GM19467 (cell line): ENCODE data around the gene MSL1.

Source experiments
- ATAC-seq: cut with Tn5 transposase; IDR thresholded peaks from one replicate; pipeline ENCODE4 v1.9.1; 2021; ENCODE audit warnings: mild to moderate bottlenecking, moderate library complexity; ENCODE audit not compliant: unreplicated experiment

Gene MSL1

GRCh38 chr17:40091691-40092397 lies 29.9 kb upstream of the MSL1 start:
- no peak for ATAC-seq

- no peak for ATAC-seq
Measured at GRCh38 chr17:40092581-40092980, 29.2 kb upstream of the MSL1 start.

- no peak for ATAC-seq
Measured at GRCh38 chr17:40093005-40093579, 28.7 kb upstream of the MSL1 start.

DNA sequence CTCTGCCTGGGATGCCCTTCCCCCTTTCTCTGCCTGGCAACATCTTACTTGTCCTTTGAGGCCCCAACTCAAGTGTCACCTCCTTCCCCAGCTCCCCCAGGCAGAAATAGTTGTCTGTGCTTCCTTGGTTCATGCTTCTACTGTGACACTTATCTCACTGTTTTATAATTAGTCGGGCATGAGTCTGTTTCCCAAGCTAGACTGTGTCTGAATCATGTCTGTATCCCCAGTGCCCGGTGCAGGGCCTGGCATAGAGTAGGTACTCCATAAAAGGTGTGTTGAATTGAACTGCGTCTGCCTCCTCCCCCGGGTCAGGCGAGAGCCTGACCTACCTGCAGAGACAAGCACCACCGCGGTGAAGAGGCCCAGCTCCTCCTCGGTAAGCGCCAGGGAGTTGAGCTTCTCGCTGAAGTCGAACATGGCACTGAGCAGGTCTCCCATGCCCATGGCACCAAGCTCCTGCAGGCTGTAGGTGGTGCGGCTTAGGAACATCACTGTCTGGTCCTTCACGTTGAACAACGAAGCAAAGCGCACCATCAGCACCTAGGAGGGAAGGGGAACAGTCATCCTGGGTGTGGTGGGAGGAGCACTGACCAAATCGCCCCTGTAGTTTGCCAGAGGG lies 28.1 kb upstream of the MSL1 start:
- ATAC-seq, result no peak

GRCh38 chr17:40094874-40095273 lies 26.9 kb upstream of the MSL1 start:
- no peak for ATAC-seq

DNA sequence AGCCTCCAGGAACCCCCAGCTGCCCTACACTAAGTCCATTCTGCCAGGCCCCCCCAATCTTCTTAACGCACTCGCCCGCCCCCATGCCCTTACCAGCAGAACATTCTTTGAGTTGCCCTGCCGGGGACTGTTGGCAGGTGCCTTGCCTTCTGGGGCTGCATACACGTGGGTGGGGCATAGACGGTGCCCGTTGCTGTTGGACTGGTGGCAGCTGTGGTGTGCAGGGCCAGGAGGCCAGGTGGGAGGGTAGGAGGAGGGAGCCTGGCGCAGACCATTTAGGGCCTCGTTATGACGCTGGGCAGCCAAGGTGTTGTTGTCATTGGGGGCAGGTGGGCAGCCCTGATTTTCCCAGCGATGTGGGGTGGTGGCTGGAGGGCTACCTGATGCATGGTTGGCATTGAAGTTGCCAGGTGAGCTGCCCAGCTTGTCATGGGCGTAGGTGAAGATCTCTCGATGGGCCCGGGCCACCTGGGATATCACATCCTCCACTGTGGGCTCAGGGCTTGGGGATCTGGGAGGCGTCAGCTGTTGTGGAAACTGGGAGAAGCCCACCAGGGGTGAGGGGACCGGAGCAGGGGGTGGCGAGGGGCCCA lies 26.3 kb upstream of the MSL1 start:
- no peak for ATAC-seq

- ATAC-seq, result peak; percentile 48
Measured at GRCh38 chr17:40095944-40096791, 25.6 kb upstream of the MSL1 start.

- ATAC-seq, result no peak
Measured at GRCh38 chr17:40097087-40097486, 24.7 kb upstream of the MSL1 start.

- ATAC-seq, result no peak
Measured at GRCh38 chr17:40097931-40098845, 23.6 kb upstream of the MSL1 start.

DNA sequence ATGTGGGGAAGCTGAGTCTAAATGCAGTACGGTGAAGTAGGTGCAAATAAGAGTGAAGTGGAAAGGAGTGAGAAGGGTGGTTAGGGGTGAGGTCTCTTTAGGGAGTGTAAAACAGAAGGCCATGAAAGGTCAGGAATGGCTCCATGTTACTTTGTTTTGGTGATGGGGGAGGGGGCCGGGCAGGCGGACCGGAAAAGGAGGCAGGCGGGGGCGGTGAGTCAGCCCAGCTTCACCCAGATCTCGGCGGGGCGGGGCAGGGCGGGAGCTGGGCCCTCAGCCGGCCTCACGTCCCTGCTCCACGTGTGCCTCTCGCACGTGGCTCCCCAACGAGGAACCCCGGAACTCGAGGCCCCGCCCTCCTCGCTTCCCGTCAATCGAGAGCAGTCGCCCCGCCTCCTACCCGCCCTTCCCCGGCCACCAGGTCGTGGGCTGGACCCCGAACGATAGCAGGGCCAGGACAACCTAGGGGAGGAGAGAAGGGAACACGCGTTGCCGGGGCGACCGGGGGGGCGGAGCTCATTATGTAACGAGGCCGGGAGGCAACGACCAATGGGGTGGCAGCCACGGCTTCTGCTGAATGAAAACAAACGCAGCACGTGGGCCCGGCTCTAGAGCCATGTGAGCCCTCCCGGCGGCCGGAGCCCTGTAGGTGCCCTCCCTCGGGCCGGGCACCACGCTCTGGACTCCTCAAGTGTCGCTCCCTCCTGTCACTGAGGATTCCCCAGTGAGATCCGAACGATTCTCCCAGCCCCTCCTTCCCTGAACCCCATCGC lies 22.7 kb upstream of the MSL1 start:
- ATAC-seq, result peak; percentile 48

- no peak for ATAC-seq
Measured at GRCh38 chr17:40099619-40100418, 22.0 kb upstream of the MSL1 start.

- ATAC-seq, result no peak
Measured at GRCh38 chr17:40100419-40100668, 21.4 kb upstream of the MSL1 start, which contains the start of gene NR1D1. NR1D1 (minus strand) TSS chr17:40100589; CDS start chr17:40100094, 495 bp downstream.

GRCh38 chr17:40100669-40101366 lies 21.0 kb upstream of the MSL1 start:
- ATAC-seq, result no peak

- no peak for ATAC-seq
Measured at GRCh38 chr17:40101367-40102210, 20.2 kb upstream of the MSL1 start.

- ATAC-seq, result no peak
Measured at GRCh38 chr17:40103071-40103661, 18.6 kb upstream of the MSL1 start.

- ATAC-seq, result no peak
Measured at GRCh38 chr17:40103688-40104087, 18.1 kb upstream of the MSL1 start.
